Measurements from ENCODE around the gene THOC3. TPM values are rescaled to one million over a fixed set of nuclear protein-coding genes. Genes with fewer than 3 reads are reported as not detected.

The THOC3 gene
- total and polyA plus RNA-seq, 4 donors = 10.4 to 40.0 (median 20.6) TPM

GRCh38 chr5:175922192-175922885, 45.8 kb downstream of the THOC3 start:
- no peak for DNase-seq (ENCODE audit: low spot score)
- Histone ChIP-seq H3K36me3 (ENCODE audit: control insufficient read depth in 4 of 4, insufficient read depth in 3 of 4, low read depth in 1 of 4, low read length in 3 of 4) (no peaks in the 10 kb centered on the region), H3K4me3 (ENCODE audit: low read depth in 1 of 3, low read length in 3 of 3) (no peak overlapping the region), H3K27me3 (ENCODE audit: control insufficient read depth in 4 of 4, insufficient read depth in 4 of 4, low read length in 3 of 4) (no peaks in the 10 kb centered on the region), H3K4me1 (ENCODE audit: control insufficient read depth in 4 of 4, insufficient read depth in 4 of 4, low read length in 3 of 4) (peaks cover 2 to 11% (median 7%) of the 10 kb centered on the region in 4 donors), H3K27ac (ENCODE audit: low read depth in 1 of 2, low read length in 2 of 2) (no peak overlapping the region), H3K9me3 (ENCODE audit: control insufficient read depth in 4 of 4, low read length in 3 of 4) (no peaks in the 10 kb centered on the region), H3K9ac (ENCODE audit: low read depth in 1 of 2, low read length in 2 of 2) (no peak overlapping the region)
- TF ChIP-seq, protein P1, sequence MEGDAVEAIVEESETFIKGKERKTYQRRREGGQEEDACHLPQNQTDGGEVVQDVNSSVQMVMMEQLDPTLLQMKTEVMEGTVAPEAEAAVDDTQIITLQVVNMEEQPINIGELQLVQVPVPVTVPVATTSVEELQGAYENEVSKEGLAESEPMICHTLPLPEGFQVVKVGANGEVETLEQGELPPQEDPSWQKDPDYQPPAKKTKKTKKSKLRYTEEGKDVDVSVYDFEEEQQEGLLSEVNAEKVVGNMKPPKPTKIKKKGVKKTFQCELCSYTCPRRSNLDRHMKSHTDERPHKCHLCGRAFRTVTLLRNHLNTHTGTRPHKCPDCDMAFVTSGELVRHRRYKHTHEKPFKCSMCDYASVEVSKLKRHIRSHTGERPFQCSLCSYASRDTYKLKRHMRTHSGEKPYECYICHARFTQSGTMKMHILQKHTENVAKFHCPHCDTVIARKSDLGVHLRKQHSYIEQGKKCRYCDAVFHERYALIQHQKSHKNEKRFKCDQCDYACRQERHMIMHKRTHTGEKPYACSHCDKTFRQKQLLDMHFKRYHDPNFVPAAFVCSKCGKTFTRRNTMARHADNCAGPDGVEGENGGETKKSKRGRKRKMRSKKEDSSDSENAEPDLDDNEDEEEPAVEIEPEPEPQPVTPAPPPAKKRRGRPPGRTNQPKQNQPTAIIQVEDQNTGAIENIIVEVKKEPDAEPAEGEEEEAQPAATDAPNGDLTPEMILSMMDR (IDR thresholded peaks at IDR 0.05; ENCODE audit: low read depth, low read length, missing input control) = no peak
- TF ChIP-seq, protein P2, sequence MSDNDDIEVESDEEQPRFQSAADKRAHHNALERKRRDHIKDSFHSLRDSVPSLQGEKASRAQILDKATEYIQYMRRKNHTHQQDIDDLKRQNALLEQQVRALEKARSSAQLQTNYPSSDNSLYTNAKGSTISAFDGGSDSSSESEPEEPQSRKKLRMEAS (IDR thresholded peaks at IDR 0.05) = peak; percentile 53
- TF ChIP-seq, protein P3, sequence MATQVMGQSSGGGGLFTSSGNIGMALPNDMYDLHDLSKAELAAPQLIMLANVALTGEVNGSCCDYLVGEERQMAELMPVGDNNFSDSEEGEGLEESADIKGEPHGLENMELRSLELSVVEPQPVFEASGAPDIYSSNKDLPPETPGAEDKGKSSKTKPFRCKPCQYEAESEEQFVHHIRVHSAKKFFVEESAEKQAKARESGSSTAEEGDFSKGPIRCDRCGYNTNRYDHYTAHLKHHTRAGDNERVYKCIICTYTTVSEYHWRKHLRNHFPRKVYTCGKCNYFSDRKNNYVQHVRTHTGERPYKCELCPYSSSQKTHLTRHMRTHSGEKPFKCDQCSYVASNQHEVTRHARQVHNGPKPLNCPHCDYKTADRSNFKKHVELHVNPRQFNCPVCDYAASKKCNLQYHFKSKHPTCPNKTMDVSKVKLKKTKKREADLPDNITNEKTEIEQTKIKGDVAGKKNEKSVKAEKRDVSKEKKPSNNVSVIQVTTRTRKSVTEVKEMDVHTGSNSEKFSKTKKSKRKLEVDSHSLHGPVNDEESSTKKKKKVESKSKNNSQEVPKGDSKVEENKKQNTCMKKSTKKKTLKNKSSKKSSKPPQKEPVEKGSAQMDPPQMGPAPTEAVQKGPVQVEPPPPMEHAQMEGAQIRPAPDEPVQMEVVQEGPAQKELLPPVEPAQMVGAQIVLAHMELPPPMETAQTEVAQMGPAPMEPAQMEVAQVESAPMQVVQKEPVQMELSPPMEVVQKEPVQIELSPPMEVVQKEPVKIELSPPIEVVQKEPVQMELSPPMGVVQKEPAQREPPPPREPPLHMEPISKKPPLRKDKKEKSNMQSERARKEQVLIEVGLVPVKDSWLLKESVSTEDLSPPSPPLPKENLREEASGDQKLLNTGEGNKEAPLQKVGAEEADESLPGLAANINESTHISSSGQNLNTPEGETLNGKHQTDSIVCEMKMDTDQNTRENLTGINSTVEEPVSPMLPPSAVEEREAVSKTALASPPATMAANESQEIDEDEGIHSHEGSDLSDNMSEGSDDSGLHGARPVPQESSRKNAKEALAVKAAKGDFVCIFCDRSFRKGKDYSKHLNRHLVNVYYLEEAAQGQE (IDR thresholded peaks at IDR 0.05) = peak; percentile 40
- peak; percentile 44 to 79 for TF ChIP-seq RXRA (IDR thresholded peaks at IDR 0.05)
- peak; percentile 48 for TF ChIP-seq YY1 (IDR thresholded peaks at IDR 0.05)
- peak in 1 of 2 donors; percentile 52 for TF ChIP-seq JUND (IDR thresholded peaks at IDR 0.05)
- TF ChIP-seq RAD21 (IDR thresholded peaks at IDR 0.05) = no peak
- peak in 1 of 2 donors; percentile 34 for TF ChIP-seq HNF4A (conservative IDR thresholded peaks at IDR 0.05)
- WGBS = 89% methylated on average over 3 of the region's 3 CpGs

GRCh38 chr5:175921061-175921730, 46.9 kb downstream of the THOC3 start:
- no peak for DNase-seq (ENCODE audit: low spot score)
- Histone ChIP-seq H3K9me3 (ENCODE audit: control insufficient read depth in 4 of 4, low read length in 3 of 4) (no peaks in the 10 kb centered on the region), H3K27ac (ENCODE audit: low read depth in 1 of 2, low read length in 2 of 2) (no peak overlapping the region), H3K27me3 (ENCODE audit: control insufficient read depth in 4 of 4, insufficient read depth in 4 of 4, low read length in 3 of 4) (no peaks in the 10 kb centered on the region), H3K36me3 (ENCODE audit: control insufficient read depth in 4 of 4, insufficient read depth in 3 of 4, low read depth in 1 of 4, low read length in 3 of 4) (no peaks in the 10 kb centered on the region), H3K9ac (ENCODE audit: low read depth in 1 of 2, low read length in 2 of 2) (no peak overlapping the region), H3K4me3 (ENCODE audit: low read depth in 1 of 3, low read length in 3 of 3) (no peak overlapping the region), H3K4me1 (ENCODE audit: control insufficient read depth in 4 of 4, insufficient read depth in 4 of 4, low read length in 3 of 4) (peaks cover 2 to 11% (median 7%) of the 10 kb centered on the region in 4 donors)
- WGBS = 92% methylated on average over 9 of the region's 9 CpGs
- TF ChIP-seq HNF4G (IDR thresholded peaks at IDR 0.05) (no peak), JUND (IDR thresholded peaks at IDR 0.05) (no peak), FOXA2 (IDR thresholded peaks at IDR 0.05) (no peak)
- TF ChIP-seq, protein P4, sequence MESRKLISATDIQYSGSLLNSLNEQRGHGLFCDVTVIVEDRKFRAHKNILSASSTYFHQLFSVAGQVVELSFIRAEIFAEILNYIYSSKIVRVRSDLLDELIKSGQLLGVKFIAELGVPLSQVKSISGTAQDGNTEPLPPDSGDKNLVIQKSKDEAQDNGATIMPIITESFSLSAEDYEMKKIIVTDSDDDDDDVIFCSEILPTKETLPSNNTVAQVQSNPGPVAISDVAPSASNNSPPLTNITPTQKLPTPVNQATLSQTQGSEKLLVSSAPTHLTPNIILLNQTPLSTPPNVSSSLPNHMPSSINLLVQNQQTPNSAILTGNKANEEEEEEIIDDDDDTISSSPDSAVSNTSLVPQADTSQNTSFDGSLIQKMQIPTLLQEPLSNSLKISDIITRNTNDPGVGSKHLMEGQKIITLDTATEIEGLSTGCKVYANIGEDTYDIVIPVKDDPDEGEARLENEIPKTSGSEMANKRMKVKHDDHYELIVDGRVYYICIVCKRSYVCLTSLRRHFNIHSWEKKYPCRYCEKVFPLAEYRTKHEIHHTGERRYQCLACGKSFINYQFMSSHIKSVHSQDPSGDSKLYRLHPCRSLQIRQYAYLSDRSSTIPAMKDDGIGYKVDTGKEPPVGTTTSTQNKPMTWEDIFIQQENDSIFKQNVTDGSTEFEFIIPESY (IDR thresholded peaks at IDR 0.05) = no peak
- TF ChIP-seq, protein P1 (IDR thresholded peaks at IDR 0.05; ENCODE audit: low read depth, low read length, missing input control) = no peak

Data from liver (tissue), 9 donors.